Transverse colon (tissue), 4 donors: Measurements from ENCODE around the gene MBOAT7. TPM values are rescaled to one million over a fixed set of nuclear protein-coding genes. Genes with fewer than 3 reads are reported as not detected.
"Not testable (repeated sequence)": the region's sequence is repeated elsewhere in the genome, so short reads cannot be mapped to it uniquely, and the experiment has no call there.

Source experiments
- DNase-seq: peaks from one replicate; pipeline ENCODE4 v3.0.0-alpha.2; 2019
- H3K27ac ChIP-seq, 4 donors: fragments of 200-600 bp; sonication (generic); 2 replicates each; pipeline ENCODE4 v1.5.1; 2016 to 2018; ENCODE audit warnings: inconsistent platforms in 4 of 4
- H3K27me3 ChIP-seq: fragments of 200-600 bp; sonication (generic); 2 replicates; pipeline ENCODE4 v1.5.1; 2017; ENCODE audit warnings: inconsistent platforms
- H3K36me3 ChIP-seq, 4 donors: fragments of 200-600 bp; sonication (generic); 2 replicates each; pipeline ENCODE4 v1.5.1; 2017 to 2019; ENCODE audit warnings: inconsistent platforms in 4 of 4
- H3K4me1 ChIP-seq, 4 donors: fragments of 200-600 bp; sonication (generic); 2 replicates each; pipeline ENCODE4 v1.5.1; 2017 to 2020; ENCODE audit warnings: inconsistent platforms in 4 of 4
- H3K4me3 ChIP-seq, 4 donors: fragments of 200-600 bp; sonication (generic); 1 replicate in 1 of 4; 2 replicates in 3 of 4; pipeline versions ENCODE4 v1.5.1 to v1.6.1; 2017 to 2019; ENCODE audit warnings: inconsistent platforms in 4 of 4
- H3K9me3 ChIP-seq, 2 donors: fragments of 200-600 bp; sonication (generic); 2 replicates each; pipeline ENCODE4 v1.5.1; 2017 to 2019; ENCODE audit warnings: inconsistent platforms in 2 of 2
- EP300 ChIP-seq: sonication (generic); formaldehyde crosslinking; IDR thresholded peaks from one replicate; pipeline ENCODE4 v1.6.1; 2017; ENCODE audit warnings: antibody characterized with exemption, low read depth
- POLR2A ChIP-seq: fragments of 450-650 bp; IDR thresholded peaks from one replicate; pipeline ENCODE4 v1.6.1; 2016; ENCODE audit warnings: antibody characterized with exemption, mild to moderate bottlenecking, moderate library complexity
- POLR2AphosphoS5 ChIP-seq, 3 donors: sonication (generic); formaldehyde crosslinking; IDR thresholded peaks; one replicate each; pipeline ENCODE4 v1.6.1; 2016; ENCODE audit warnings: antibody characterized with exemption in 3 of 3
- WGBS, 2 donors: methylation state at CpG; one replicate each; pipeline ENCODE4 v1.1.5; 2018; ENCODE audit warnings: low coverage in 1 of 2; 5-methylcytosine and 5-hydroxymethylcytosine counted together
- in situ Hi-C, 4 donors: fragments of 200-750 bp; cut with MboI; loops; one replicate each; pipeline versions ENCODE4 v1.15.0 to v1.15.1; 2017; ENCODE audit warnings: low sequenced_read_pairs in 3 of 4, low pct_ligation_motif_present in 1 of 4, low pct_unique_long_range_greater_than_20kb in 1 of 4
- intact Hi-C: fragments of 100-400 bp; cut with DNase I; formaldehyde crosslinking; loops from one replicate; pipeline ENCODE4 v1.15.1; 2023; ENCODE audit warnings: low total_unique reads
- total RNA-seq, 4 donors: library from RNA; depleted of rRNA; stranded (reverse); fragments of >200 nt; gene quantifications; one replicate each; pipeline ENCODE4 v1.1.0, GENCODE V29; 2016
- TF ChIP-seq, protein P1 (sequence below), 5 experiments: fragments of 200-600 bp in 3 of 5; fragments of 450-650 bp in 2 of 5; sonication (generic) in 3 of 5; IDR thresholded peaks; 1 replicate in 2 of 5; 2 replicates in 3 of 5; pipeline ENCODE4 v1.5.1; 2016 to 2017; ENCODE audit warnings: antibody characterized with exemption in 5 of 5, inconsistent platforms in 3 of 5, mild to moderate bottlenecking in 2 of 5, moderate library complexity in 1 of 5

MBOAT7 gene
- total RNA-seq, 4 donors from 2014 or later = 180 to 249 (median 218) TPM

DNA sequence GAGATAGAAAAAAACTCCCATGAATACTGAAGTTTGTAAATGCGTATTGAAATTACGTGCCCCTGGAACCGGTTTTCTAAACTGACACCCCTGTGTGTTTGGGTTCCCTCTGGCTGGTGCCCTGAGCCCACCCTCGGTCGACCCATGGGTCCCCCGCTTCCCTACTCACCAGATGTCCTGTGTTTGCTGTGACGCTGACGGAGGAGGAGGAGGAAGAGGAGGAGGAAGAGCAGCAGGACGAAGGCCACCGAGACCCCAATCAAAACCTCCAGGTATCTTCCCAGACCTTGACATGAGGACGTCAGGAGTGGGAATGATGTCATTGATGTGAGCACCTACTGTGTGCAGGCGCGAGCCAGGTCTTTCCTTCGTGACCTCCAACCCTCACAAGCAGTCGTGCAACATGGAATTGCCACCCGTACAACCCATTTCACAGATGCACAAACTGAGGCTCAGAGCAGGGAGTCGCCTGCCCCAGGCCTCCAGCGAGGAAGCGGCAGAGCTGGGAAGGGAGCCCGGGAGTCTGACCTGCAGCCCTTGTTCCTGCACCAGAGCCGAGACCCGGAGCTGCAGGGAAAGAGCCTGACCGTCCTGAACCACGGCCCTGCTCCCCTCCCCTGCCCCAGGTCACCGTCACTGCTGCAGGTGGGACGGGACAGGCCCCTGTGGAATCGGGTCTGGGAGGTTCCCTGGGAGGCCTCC, 29.7 kb upstream of the MBOAT7 start:
- in situ Hi-C loops = no loop called here
- Histone ChIP-seq H3K27ac (no peak overlapping the region), H3K4me1 (no peaks in the 10 kb centered on the region), H3K36me3 (no peaks in the 10 kb centered on the region), H3K4me3 (no peak overlapping the region), H3K27me3 (peaks cover 22% of the 10 kb centered on the region), H3K9me3 (no peaks in the 10 kb centered on the region)
- 85 to 91% methylated on average over 11 to 27 of the region's 27 CpGs for WGBS, 2 donors
- TF ChIP-seq POLR2AphosphoS5 (IDR thresholded peaks at IDR 0.05) (no peak), POLR2A (no peak), EP300 (no peak)
- TF ChIP-seq, protein P1, sequence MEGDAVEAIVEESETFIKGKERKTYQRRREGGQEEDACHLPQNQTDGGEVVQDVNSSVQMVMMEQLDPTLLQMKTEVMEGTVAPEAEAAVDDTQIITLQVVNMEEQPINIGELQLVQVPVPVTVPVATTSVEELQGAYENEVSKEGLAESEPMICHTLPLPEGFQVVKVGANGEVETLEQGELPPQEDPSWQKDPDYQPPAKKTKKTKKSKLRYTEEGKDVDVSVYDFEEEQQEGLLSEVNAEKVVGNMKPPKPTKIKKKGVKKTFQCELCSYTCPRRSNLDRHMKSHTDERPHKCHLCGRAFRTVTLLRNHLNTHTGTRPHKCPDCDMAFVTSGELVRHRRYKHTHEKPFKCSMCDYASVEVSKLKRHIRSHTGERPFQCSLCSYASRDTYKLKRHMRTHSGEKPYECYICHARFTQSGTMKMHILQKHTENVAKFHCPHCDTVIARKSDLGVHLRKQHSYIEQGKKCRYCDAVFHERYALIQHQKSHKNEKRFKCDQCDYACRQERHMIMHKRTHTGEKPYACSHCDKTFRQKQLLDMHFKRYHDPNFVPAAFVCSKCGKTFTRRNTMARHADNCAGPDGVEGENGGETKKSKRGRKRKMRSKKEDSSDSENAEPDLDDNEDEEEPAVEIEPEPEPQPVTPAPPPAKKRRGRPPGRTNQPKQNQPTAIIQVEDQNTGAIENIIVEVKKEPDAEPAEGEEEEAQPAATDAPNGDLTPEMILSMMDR (IDR thresholded peaks at IDR 0.05) = no peak
- intact Hi-C loops = no loop called here
- no peak for DNase-seq

DNA sequence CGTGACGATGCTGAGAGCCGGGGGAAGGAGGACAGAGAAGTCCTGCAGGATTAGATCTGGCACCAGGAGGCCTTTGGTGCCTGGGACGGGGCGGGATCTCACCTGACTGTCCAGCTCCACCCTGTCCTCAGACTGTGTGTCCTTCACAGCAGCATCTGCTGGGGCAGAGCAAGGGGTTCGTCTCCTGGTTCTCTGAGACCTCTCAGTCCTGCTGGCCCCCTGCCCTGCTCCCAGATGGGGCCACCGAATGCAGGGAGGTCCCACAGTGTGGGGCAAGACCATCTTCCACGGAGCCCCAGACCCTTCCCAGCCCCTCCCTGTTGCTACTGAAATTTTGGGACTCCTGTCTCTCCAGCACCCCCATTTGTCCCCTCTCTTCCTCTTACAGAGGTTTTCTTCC, 28.9 kb upstream of the MBOAT7 start:
- WGBS, 2 donors = 80 to 87% methylated on average over 1 to 8 of the region's 8 CpGs
- DNase-seq = no peak
- TF ChIP-seq, protein P1 (IDR thresholded peaks at IDR 0.05) = no peak
- TF ChIP-seq POLR2A = no peak
- TF ChIP-seq EP300 = no peak
- no peak for TF ChIP-seq POLR2AphosphoS5 (IDR thresholded peaks at IDR 0.05)
- Histone ChIP-seq H3K36me3 (no peaks in the 10 kb centered on the region), H3K4me3 (no peak overlapping the region), H3K4me1 (no peaks in the 10 kb centered on the region), H3K27me3 (peaks cover 13% of the 10 kb centered on the region), H3K9me3 (no peaks in the 10 kb centered on the region), H3K27ac (no peak overlapping the region)
- intact Hi-C loops (no loop called here), in situ Hi-C loops (no loop called here)

GRCh38 chr19:54217517-54218247, 28.3 kb upstream of the MBOAT7 start:
- H3K36me3 ChIP-seq, H3K4me3 ChIP-seq, in situ Hi-C loops, H3K27ac ChIP-seq, H3K27me3 ChIP-seq, DNase-seq, H3K4me1 ChIP-seq, H3K9me3 ChIP-seq, intact Hi-C loops: not testable (repeated sequence)
- 83 to 90% methylated on average over 3 to 18 of the region's 20 CpGs for WGBS, 2 donors

DNA sequence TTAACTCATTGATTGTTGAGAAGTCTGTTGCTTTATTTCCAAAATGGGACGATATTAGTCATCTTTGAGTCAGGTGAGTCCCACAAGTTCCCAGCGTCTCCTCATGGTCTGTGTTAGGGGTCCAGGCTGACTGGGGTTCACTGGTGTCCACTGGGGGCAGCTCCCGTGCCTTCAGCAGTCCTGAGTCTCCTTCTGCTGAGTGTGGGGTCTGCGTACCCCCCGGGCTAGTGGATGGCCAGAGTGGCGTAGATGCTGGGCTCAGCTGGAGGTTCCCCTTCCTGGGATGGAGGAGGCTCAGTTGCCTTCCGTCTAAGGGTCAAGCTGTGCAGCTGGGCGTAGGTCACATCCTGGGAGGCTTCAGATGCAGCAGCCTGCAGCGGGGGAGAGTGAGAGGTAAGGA, 27.5 kb upstream of the MBOAT7 start:
- no peak overlapping the region for H3K27ac ChIP-seq
- no peaks in the 10 kb centered on the region for H3K36me3 ChIP-seq
- TF ChIP-seq, protein P1 (IDR thresholded peaks at IDR 0.05) = no peak
- TF ChIP-seq POLR2AphosphoS5 (IDR thresholded peaks at IDR 0.05) (no peak), EP300 (no peak), POLR2A (no peak)
- WGBS, 2 donors = 91 to 100% methylated on average over 2 to 8 of the region's 9 CpGs
- intact Hi-C loops (no loop called here), in situ Hi-C loops (no loop called here)
- peaks cover under 1% of the 10 kb centered on the region for H3K27me3 ChIP-seq
- H3K9me3 ChIP-seq = no peaks in the 10 kb centered on the region
- DNase-seq = no peak
- H3K4me1 ChIP-seq = no peaks in the 10 kb centered on the region
- no peak overlapping the region for H3K4me3 ChIP-seq

DNA sequence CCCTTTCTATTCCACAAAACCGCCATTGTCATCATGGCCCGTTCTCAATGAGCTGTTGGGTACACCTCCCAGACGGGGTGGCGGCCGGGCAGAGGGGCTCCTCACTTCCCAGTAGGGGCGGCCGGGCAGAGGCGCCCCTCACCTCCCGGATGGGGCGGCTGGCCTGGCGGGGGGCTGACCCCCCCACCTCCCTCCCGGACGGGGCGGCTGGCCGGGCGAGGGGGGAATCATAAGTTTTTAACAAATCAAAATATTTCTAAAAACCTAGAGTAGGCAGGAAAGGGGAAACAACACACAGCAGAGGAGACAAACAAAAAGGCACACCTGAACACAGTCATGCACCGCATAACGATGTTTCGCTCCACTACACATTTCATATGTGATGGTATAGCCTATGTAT, 25.4 kb upstream of the MBOAT7 start:
- in situ Hi-C loops, H3K27ac ChIP-seq, intact Hi-C loops, DNase-seq, H3K27me3 ChIP-seq, H3K9me3 ChIP-seq, H3K4me3 ChIP-seq, H3K36me3 ChIP-seq: not testable (repeated sequence)
- H3K4me1 ChIP-seq = peaks cover 10 to 19% (median 17%) of the 10 kb centered on the region in 4 donors
- WGBS, 2 donors = 99 to 100% methylated on average over 3 to 19 of the region's 19 CpGs

- H3K9me3 ChIP-seq, H3K4me3 ChIP-seq, intact Hi-C loops, H3K27ac ChIP-seq, H3K36me3 ChIP-seq, H3K27me3 ChIP-seq, in situ Hi-C loops, DNase-seq: not testable (repeated sequence)
- WGBS, 2 donors = 83 to 86% methylated on average over 1 to 4 of the region's 5 CpGs
- peaks cover 15 to 24% (median 22%) of the 10 kb centered on the region in 4 donors for H3K4me1 ChIP-seq
Measured at GRCh38 chr19:54214217-54214616, 24.8 kb upstream of the MBOAT7 start.
